DLD1 (cell line): Measurements from ENCODE around the gene MGST2.
"Not testable (repeated sequence)": the region's sequence is repeated elsewhere in the genome, so short reads cannot be mapped to it uniquely, and the experiment has no call there.

Experiments used
- in situ Hi-C: cut with HindIII; loops from 2 replicates; pipeline ENCODE4 v1.10.0; 2017; ENCODE audit warnings: low sequenced_read_pairs

The MGST2 gene

DNA sequence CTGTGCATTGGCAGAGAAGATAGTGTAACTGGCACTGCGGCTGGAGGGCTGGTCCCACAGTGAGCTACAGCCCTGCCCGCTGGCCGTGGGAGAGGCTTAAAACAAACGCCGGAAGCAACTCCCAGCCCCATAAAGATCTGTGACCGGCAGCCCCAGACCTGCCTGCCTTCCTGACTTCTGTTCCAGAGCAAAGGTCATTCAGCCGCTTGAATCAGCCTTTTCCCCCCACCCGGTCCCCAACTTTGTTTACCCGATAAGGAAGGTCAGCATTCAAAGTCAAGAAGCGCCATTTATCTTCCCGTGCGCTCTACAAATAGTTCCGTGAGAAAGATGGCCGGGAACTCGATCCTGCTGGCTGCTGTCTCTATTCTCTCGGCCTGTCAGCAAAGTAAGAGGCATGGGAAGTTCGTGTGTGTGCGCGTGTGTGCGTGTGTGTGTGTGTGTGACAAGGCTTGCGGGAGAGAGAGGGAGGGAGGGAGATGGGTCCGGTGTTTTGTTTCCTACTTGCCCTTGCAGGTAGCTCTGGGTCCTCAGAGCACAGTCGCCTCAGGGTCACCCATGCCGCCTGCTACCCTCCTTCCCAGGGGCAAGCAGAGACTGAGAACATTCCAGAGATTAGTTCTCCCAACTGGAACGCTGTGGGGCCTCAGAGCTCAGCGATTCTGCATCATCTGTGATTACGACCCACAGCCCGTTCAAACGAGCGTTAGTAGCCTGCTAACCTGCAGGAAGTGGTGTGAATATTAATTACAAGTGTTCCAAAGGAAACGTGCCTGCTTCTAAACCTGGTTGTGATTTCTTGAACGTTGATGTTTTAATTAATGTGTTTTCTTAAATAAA, at the start of gene MGST2:
Gene MGST2 (plus strand): TSS at position 130 of the 840 bp plus-strand sequence. CDS start 201 bp downstream, at position 331.
- in situ Hi-C loops, result loop anchor here (10.0 kb wide), 1 partner anchor 659 kb away; no protein-coding TSS in a partner anchor

DNA sequence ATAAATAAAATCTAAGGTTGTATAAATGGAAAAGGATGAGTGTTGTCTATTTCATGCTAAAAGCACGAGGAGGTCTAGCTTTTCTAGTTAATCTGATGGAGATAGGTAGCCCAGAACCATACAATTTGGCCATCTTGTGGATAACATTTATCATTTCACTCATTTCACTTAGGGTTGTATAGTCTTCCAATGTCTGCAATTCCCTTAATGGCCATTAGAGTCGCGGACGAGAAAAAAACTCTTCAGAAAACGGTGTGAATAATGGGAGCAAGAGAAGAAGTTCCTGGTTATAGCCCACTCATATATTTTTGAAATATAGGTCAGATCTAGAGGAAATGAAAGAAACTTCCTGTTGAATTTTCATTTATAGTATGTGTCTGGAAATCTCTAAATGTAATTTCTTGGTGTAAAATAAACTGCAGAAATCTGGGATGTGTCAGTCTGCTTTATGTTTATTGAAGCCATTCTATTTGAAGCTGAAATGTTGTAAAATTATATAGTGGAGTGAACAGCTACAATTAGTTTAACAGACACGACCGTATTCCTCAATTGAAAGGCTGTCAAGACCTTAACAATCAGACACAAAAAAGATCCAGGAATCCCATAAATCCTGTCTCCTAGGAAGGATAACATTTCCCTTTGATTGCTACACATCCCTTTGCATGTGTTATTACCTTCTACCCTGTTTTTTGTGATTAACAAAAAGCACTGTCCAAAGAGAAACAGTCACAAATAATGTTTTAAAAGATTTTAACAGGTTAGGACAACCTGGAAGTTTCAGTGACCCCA, 47.7 kb upstream of the MGST2 start:
- in situ Hi-C loops, result no loop called here

DNA sequence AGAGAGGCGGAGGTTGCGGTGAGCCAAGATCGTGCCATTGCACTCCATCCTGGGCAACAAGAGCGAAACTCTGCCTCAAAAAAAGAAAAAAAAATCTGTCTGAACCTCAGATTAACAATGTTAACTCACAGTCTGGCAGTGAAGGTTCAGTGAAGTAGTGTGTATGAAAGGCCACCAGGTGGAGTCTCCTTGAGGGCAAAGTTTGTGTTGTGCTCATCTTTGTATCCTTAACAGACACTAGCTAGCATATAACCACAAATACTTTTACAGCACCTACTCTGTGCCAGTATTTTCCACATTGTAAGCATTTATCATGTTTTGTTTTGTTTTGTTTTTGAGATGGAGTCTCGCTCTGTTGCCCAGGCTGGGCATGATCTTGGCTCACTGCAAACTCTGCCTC, 46.0 kb upstream of the MGST2 start:
- in situ Hi-C loops, result no loop called here

DNA sequence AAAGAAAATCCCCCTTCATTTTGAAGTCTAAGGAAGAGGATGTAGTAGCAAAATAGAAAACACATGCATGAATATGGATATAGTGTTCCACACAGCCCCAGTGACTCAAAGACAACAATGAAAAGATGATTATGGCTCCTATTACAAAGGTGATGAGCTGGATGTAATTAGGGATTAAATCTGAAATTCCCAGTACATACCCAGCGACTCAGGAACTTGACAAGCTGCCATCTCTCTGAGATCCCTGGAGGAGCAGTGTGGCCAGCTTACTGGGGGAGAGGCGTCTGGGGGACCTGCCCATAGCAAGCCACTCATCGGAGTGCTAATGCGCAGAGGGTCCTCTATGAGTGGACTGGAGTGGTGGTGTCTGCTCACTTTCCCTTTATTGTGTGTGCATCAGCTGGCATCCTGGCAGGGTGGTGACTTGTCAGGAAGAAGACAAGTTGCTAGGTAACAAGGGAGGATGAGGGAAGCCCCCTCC, 42.7 kb upstream of the MGST2 start:
- in situ Hi-C loops, result no loop called here

DNA sequence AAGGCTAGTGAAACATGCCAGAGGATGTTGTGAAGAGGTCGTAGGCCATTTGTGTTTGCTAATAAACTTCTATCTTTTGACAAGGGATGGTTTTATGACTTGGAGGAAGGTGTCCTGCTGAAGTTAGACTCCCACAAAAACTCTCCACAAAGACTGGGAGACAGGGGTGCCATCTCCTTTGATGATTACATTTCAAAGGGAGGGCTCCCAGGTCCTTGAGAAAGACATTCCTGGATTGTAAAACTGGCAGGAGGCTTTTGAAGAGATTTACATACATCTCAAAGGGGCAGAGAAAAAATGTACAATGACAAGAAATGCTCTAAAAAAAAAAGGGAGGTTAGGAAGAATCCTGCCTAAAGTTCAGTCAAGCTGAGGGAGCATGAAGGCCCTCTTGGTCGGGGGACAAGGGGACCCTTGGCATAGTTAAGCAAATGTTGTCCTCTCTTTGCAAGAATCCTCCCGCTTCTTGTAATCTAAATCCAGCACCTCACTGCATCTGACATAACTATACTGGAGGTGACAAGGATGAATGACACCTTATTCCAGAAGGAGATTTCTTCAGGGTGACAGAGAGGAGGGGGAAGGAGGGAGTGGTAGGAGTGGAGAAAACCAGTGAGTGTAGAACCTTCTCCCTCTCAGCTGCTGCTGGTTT, 41.1 kb upstream of the MGST2 start:
- in situ Hi-C loops, result no loop called here

DNA sequence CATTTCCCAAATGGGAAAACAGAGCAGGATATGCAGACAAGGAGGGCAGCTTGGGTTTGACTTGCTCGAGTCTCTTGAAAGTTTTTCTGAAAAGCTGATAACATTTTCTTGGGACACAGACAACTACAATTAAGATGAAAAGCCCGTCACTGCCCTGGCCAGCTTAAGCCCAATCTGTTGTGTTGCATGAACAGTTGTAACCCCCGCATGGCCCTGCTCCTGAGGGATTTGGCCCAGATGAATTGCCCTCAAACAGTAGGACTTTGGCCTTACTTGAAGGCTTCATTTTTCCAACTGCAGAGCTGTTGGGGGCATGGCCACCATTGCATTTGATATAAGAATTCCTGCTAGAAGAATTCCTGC, 40.5 kb upstream of the MGST2 start:
- in situ Hi-C loops, result no loop called here

DNA sequence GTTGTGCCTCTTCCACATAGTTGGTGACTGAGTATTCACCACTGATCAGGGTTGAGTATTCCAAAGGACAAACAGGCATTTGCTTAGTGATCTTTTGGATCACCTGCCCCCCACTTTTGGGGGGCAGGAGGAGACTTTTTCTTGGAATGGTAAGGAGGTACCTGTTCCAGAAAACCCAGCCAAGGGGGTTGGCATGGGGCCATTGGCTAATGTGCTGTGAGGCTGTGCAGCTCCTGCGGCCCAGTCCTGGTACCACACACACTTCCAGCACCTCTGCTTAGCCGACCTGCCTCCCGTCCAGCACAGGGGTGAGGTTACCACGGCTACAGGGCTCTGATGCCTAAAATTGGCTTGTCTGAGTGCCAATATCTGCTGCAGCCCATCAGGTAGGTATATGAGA, 40.1 kb upstream of the MGST2 start:
- in situ Hi-C loops, result no loop called here

DNA sequence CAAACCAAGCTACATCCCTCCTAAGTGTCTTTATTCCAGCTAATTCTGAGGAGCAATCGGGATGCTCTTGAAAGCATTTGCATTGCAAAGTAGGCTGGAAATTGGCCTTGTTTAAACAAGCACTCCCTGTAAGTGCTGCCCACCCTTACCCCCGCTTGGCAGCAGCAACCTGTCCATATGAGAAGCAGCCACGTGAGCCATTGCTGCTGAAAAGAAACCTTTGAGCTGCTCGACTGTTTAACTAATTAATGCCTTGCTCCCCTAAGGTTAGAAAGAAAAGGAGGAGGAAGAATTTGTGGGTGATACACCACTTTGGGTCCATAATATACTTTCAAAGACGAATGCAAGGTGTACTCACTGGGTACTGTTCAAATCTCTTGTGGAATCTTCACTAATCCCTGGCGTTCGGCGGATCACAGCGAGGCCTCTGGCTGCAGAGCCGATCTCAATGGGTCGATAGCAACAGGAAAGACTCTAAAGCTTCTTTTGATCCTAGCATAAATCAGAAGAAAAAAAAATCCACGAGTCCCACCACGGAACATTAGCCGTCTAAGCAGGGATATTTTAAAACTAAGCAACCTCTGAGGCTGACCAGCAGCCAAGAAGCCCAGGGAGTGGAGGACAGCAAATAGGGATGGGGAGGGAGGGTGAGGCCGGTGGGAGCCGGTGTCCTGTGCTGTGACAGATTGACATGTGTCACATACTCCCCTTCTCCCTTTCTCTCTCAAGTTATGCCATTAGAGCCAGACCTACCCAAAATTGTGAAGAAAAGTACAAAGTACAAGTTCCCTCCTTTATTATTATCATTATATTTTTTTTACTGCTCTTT, 37.2 kb upstream of the MGST2 start:
- in situ Hi-C loops, result no loop called here

DNA sequence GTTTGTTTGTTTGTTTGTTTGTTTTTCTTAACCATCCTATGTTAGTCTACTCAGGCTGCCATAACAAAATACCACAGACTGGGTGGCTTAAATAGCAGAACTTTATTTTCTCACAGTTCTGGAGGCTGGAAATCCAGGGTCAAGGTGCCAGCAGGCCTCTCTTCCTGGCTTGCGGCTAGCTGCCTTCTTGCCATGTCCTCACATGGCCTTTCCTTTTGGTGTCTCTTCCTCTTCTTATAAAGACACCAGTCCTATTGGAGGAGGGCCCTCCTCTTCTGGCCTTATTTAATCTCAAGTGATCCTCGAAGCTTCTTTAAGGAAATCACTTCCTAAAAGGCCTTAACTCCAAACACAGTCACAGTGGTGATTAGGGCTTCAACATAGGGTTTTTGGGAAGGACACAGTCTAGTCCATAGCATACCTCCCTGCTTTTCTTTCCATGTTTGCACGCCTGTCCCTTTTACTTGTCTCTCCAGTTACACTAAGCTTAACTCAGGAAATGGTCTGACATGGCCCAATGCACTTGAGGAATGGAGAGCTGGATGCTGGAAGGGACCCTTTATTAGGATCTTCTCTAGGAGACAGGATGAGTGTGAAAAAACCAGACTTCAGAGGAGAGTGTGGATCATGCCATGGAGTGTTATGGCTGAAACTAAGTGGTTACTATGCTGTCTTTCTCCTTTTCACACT, 36.0 kb upstream of the MGST2 start:
- in situ Hi-C loops, result no loop called here

DNA sequence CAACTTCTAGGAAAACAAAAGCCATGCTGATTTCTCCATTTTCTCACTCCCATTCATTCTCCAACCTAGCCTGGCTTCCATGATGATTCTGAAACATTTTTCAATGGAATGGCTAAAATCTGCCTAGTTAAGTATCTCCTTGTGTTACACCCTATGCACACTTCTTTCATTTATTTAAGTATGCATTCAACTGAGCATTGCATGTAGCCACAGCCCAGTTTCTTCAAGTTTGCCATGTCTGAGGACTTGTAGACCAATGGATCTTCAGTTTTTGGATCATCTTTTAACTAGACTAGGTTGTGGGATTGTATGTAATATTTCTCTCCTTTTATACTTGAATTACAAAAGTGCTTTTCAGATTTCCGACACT, 35.5 kb upstream of the MGST2 start:
- in situ Hi-C loops, result no loop called here

DNA sequence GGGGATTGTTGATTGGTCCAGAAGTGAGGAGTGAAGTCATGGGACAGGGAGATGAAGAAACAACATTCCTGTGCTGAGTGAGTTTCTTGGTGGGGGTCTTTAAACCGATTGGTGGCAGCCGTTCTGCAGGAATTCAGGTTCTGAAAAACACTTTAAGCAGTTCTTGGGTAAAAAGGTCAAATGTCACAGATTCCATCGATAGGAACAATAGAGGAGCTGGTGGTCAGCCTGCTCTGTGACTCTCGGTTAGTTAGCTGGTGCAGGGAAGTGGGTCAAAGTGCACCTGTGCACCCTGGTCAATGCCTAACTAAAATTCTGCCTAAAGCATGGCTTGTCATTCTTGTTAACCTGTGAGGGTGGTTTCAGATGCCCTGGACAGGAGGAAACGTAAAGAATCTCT, 34.6 kb upstream of the MGST2 start:
- in situ Hi-C loops, result no loop called here

DNA sequence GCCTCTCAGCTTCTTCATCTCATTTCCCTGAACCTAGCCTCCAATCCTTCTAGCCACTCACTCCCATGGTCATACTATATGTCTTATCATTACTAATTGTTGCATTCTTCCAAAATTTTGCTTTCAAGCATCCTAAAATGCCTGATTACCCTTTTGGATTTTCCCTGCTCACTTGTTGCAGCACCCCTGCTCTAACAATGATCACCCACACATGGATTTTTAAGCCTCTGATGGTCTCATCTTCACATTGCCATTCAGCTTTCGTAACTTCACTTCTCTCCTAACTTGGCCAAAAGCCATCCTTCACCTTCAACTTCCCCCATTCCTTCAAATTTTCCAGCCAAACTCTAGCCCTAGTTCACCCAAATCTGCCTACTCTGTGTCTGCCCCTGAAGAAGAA, 33.8 kb upstream of the MGST2 start:
- in situ Hi-C loops, result no loop called here

DNA sequence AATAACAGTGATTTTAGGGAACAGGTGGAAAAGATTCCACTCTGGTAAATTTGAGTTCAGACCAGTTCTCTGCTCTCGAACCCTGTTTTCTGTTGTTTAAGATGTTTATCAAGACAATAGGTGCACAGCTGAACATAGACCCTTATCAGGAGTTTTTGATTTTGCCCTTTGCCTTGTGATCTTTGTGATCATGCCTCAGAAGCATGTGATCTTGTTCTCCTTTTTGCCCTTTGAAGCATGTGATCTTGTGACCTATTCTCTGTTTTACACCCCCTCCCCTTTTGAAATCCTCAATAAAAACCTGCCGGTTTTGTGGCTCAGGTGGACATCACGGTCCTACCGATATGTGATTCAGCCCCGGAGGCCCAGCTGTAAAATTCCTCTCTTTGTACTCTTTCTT, 32.9 kb upstream of the MGST2 start:
- in situ Hi-C loops, result not testable (repeated sequence)

DNA sequence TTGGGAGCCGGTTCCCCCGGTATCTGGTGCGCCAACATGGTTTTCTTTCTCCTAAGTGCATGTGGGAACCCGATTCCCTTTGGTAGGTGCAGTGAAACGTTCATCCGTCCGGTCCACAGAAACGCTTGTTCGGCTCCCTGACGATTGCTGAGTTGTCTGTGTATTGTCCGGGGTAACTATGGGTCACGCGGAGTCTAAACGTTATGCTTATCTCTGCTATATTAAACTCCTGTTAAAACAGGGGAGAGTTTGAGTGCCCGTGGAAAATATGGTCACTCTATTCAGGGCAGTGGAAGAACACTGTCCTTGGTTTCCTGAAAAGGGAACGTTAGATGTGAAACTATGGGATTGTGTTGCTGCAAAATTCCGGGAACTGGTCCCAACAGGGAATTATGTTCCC, 32.4 kb upstream of the MGST2 start:
- in situ Hi-C loops, result no loop called here

DNA sequence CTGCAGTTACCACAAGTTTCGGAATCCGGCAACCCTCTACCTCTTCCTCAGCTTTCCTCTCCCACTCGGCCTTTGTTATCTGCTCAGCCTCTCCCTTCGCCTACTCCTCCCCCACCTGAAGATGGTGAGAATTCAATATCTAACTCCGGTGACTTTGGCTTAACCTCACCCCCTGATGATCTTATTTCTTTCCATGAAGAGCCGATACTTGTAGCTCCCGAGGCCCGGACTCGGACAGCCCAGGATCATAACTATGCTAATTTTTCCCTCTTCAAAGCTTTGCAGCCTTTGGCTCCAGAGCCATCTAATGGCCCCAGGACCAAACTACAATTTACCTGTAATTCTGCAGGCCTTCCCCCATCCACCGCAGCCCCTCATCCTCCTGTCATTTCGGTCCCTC, 32.0 kb upstream of the MGST2 start:
- in situ Hi-C loops, result no loop called here

DNA sequence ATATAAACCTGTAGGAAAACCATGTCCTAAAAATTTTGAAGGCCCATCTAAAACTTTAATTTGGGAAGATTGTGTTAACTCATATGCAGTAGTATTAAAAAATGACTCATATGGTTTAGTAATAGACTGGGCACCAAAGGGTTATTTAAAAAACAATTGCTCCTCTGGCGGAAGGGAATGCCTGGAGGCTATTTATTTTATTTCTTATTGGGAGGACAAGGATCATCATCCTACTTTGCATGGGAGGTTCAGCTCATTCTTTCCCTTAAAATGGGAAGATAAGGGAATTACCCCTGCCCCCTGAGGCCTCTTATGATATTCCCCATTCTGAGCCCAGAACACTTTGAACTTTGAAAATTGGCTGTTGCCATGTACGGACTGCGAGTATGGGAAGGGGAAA, 29.7 kb upstream of the MGST2 start:
- in situ Hi-C loops, result no loop called here

DNA sequence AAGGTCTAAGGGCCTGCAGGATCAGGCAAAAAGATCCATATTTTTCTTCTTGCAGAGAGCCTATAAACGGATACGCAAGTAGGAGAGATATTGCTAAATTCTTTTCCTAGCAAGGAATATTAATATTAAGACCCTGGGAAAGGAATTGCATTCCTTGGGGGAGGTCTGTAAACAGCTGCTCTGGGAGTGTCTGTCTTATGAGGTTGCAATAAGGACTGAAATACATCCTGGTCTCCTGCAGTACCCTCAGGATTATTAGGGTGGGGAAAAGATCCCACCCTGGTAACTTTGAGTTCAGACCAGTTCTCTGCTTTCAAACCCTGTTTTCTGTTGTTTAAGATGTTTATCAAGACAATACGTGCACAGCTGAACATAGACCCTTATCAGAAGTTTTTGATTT, 27.3 kb upstream of the MGST2 start:
- in situ Hi-C loops, result not testable (repeated sequence)

DNA sequence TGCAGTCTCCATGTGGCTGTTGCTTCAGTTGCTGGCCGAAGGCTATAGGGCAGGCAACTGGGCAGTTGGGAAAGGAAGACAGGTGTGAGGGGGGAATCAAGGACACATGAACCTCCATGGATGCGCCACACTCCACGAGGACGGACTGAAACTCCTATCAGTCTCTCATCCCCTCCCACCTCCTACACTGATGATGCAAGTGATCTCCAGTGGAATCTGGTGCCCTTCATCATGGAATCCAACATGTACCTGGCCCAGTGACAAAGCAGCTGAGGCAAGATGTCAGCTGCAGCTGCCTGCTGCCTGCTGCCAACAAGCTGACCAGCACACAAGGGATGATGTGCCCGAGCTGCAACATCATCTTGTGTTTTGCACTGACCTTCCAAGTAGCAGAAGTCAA, 26.0 kb upstream of the MGST2 start:
- in situ Hi-C loops, result no loop called here

DNA sequence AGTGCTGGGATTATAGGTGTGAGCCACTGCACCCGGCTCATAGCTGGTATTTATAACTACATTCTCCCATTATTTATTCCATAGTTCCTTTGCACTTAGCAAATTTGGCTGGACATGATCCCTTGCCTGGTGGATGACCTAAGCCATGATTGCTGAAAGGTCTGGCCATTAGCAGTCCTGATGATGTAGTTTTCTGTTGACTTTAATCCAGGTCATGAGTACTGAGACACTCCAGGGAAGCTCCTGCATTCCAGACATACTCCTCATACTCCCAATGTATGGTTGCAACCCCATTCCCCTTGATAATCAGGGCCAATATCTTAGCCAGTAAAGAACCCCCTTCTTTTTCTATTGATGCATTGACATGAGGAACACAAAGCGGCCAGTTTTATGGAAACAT, 24.4 kb upstream of the MGST2 start:
- in situ Hi-C loops, result no loop called here

DNA sequence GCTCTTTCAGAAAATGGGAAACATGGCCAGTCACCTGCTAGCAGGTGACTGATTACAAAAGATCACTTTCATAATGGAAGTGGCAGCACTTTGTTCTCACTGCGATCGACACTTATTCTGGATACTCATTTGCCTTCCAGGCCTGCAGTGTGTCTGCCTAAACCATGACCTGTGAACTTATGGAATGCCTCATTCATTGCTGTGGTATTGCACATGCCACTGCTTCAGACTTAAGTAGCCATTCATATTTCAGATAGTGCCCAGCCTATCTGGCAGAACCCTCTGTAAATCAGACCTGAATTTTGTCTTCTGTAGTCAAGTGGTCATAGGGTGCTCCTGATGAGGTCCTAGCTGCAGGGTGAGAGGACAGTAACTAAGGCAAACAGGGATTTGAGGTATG, 23.3 kb upstream of the MGST2 start:
- in situ Hi-C loops, result no loop called here
